GM19397 (cell line): ENCODE results near the gene B4GALNT4.
A peak's percentile ranks its signal among the peaks of the same experiment; 100 is the strongest.
"Not testable (repeated sequence)": the region's sequence is repeated elsewhere in the genome, so short reads cannot be mapped to it uniquely, and the experiment has no call there.

Experiments used
- ATAC-seq: cut with Tn5 transposase; IDR thresholded peaks from one replicate; pipeline ENCODE4 v1.9.1; 2021; ENCODE audit warnings: mild to moderate bottlenecking, moderate library complexity; ENCODE audit not compliant: unreplicated experiment

Gene B4GALNT4

DNA sequence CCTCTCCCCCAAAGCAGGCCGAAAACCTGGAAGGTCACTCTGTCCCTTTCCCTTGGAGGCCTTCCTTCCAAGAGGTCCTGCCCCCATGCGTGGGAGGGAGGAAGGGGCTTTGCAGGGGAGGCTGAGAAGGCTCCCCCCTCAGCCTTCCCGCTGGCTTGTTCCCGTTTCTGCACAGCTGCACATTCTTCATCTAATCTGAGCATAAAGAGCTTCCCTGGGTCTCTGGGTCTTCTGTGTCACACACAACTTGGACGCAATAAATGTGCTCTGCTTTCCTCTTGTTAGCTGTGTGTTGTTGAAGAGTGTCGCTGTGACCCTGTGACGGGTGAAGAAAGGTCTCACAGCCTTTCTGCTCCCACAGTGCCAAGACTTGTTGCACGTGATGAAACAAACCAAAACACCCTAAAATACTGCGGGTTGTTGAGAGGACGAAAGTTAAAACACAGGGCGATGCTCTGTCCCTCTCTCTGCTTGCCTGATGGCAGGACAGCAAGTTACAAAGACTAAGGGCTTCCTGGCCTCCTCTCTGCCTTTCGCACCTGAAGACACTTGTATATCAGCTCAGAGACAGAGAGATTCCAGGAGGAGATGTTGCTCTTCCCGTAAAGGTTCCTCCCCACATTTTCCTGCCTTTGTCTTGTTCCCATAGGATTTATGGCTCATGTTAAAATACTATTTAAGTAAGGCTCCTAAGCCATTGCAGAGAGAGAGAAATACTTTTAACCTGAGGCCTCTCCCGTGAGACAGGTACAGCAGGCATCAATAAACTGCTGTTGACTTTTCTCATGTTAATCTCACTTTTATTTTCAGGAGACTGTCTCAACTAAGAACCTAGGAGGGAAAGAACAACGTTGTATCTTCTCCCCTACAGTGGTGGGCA is 33.3 kb upstream of the B4GALNT4 start:
- ATAC-seq = no peak

DNA sequence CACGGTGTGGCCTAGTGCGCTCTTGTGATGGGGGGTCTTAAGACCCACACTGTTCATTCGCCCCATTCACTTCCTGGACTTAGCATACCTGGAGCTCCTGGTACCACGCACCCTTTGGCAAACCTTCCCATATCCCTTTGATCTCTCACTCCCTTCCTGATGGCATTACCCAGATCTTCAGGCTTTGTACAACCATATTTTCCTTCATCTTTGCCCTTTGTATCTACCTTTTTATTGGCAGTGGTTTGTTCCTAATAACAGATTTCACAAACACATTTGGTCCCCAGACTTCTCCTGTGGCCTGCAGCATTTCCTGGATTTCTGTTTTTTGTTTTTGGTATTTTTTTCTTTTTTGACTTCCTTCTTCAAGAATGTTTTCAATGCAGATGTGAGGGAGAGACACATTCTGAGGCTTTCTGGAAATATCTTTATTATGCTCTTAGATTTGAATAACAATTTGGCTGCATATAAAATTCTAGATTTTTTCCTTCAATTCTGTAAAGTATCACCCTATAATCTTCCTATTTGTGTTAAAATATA is 32.6 kb upstream of the B4GALNT4 start:
- no peak for ATAC-seq

DNA sequence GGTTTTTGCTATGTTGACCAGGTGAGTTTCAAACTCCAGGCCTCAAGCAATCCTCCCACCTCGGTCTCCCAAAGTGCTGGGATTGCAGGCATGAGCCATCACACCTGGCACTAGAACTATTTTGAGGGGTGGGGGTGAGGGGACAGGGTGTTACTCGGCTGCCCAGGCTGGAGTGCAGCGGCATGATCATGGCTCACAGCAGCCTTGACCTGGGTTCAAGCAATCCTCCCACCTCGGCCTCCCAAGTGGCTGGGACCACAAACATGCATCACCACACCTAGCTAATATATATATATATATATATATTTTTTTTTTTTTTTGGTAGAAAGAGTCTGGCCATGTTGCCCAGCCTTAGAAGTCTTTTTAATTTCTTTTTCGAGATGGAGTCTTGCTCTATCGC is 31.6 kb upstream of the B4GALNT4 start:
- no peak for ATAC-seq

DNA sequence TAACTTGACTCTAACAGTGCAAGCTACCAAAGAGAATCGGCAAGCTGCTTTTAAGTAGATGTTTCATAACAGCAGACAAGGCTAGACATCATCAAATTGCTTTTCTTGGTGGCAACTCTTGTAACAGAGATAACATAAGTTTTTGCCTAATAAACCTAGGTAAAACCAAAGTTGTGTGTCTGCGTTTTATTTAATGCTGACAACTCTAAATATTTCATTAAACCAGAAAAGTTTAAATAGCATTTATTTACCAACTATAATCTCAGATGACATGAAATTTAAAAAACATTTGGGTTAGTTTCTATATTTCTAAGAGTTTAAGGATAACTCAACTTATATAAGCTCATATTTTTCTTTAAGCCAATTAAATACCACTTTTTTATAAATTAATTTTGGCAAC is 29.3 kb upstream of the B4GALNT4 start:
- no peak for ATAC-seq

DNA sequence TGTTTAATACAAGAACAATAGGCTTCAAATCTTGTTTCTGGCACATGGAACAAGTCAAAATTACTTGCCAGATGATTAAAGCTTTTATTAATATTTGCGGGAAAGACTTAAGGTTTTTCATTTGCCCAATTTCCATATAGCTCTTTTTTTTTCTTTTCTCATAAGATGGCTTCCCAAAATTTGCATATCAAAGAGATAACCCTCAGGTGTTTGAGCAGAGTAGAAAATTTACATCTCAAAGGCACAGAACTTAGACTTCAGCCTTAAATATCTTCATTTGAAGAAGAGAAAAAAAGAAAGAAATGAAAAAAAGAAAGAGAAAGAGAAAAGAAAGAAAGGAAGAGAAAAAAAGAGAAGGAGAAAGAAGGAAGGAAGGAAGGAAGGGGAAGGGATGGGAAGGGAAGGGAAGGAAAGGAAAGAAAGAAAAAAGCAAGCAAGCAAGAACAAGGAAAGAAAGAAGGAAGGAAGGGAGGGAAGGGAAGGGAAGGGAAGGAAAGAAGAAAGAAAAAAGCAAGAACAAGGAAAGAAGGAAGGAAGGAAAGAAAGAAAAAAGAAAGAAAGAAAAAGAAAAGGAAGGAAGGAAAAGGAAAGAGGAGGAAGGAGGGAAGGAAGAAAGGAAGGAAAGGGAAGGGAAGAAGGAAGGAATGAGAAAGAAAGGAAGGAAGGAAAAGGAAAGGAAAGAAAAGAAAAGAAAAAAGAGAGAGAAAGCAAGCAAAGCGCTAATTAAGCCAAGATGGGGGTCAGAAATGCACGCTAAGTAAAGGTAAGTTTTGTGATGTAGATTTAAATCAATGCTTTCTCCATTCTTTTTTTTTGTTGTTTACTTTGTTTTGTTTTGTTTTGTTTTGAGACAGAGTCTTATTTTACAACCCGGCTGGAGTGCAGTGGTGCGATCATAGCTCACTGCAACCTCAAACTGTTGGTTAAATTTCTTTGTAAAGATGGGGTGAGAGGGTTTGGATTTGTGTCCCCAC is 28.5 kb upstream of the B4GALNT4 start:
- no peak for ATAC-seq

DNA sequence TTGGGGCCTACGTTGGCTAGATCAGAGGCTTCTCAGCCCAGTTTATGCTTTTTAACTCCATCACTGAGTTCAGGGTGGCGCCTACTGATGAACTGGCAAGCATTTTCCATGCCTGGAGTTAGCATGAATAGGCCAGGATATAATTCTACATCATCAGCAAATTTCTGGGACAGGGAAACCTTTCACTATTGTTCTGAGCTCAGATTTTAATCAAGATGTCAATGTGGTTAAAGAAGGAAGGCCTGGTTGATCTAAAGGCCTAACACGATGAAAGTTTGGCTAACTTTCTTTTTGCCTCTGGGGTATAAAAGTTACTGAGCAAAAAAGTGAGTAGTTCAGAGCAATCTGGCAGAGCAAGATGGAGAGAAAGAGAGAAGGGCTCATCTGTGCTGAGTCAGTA is 27.0 kb upstream of the B4GALNT4 start:
- ATAC-seq = no peak

DNA sequence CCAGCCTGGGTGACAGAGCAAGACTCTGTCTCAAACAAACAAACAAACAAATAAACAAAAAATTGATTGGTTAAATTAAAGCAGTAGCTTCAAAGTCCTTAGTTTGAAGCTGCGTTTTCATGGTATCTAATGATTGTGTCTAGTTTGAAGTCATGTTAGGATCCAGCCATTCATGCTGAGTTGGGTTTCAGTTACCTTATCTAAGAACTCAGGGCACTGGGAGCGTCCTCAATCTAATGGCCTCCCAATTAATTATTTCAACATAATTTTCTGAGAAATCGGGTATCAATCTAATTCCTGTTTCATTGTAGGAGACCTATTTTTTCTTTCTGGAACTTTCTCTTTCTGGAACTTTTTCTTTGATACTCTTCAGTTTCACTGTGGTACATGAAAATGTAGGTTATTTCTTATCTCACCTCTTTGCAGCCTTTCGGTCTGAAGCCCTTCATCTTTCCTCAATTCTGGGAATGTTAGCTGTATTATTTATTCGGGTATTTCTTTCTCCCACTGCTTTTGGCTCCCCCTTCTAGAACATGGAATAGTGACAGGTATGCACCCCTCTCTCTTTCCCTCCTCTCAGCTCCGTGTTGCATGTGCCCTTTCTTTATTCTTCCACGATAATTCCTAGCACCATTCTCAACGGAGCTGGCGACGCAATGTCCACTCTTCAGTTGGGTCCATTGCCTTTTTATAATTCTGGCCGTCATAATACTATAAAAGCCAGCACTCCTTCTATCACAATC is 24.3 kb upstream of the B4GALNT4 start:
- ATAC-seq = no peak

DNA sequence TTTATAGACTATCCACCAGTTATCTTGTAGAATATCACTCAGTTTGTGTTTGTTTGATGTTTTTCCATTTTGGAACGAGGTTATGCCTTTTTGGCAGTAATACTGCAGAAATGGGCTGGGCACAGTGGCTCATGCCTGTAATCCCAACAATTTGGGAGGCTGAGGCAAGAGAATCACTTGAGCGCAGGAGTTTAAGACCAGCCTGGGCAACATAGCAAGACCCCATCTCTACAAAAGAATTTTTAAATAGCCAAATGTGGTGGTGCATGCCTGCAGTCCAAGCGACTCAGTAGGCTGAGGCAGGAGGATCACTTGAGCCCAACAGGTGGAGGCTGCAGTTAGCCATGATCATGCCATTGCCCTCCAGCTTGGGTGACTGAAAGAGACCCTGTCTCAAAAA is 22.8 kb upstream of the B4GALNT4 start:
- no peak for ATAC-seq

DNA sequence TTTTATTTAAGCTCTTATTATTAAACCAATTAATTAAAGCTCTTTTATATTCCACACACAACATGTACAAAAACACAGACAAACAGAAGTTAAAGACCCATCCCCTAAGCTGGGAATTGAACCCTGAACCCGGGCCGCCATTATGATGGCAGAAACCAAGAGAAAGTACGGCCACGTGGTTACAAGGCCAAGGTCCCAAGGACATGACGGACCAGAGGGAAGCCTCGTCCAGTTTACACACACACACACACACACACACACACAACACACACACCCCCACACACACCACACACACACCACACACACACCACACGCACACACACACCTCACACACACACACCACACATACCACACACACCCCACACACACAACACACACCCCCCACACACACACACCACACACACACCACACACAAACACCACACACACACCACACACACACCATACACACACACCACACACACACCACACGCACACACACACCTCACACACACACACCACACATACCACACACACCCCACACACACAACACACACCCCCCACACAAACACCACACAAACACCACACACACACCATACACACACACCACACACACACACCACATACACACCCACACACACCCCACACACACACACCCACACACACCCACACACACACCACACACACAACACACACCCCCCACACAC is 19.9 kb upstream of the B4GALNT4 start:
- ATAC-seq = not testable (repeated sequence)

DNA sequence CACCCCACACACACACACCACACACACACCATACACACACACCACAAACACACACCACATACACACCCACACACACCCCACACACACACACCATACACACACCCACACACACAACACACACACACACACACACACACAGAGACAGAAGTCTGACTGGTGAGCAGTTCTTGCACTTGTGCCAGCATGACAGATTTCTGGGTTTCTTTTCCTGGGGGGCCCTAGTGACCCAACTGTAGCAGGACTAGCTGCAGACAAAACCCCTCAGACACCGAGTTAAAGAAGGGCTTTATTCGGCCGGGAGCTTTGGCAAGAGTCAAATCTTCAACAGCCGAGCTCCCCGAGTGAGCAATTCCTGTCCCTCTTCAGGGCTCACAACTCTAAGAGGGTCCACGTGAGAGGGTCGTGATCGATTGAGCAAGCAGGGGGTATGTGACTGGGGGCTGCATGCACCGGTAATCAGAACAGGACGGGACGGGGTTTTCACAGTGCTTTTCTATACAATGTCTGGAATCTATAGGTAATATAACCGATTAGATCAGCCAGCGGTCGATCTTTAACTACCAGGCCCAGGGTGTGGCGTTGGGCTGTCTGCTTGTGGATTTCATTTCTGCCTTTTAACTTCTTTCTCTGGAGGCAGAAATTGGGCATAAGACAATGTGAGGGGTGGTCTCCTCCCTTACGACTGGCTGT is 19.1 kb upstream of the B4GALNT4 start:
- not testable (repeated sequence) for ATAC-seq

DNA sequence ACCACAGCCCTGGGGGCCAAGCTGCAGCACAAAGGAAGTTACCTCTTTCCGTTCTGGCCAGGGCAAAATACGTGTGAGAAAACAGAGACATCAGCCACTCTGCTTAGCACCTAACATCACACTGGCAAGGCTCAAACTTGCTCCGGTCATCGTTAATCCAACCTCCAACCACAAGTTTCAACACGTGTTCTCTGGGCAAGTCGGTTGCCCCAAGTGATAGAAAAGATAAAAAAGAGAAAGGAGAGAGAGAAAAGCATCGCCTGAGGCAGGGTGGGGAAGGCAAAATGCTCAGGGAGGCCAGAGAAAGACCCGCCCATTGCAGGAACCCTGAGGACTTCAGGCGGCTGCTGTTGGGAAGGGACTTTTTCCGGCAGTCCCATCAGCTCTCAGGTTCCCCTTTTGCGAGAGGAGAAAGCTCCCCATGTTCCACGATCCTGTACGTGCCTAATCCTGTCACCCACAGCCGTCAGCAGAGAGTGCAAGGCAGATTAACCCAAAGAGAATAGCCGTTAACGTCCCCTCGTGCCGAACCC is 18.5 kb upstream of the B4GALNT4 start:
- no peak for ATAC-seq

DNA sequence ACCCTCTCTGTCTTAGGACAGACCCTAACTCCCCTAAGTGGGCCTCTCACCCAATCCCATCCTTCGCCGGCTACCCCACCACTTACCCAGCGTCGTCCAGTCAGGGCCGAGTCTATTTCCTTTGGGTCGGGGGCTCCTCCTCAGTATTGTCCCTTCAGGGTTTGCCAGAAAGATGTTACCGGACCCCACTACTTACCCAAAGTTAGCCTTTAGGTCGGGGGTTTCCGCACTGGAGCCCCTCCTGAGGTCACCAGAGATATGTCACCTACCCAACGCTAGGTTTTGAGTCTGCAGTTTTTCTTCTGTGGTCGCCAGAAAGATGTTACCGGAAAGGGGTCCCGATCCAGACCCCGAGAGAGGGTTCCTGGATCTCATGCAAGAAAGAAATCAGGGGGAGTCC is 17.9 kb upstream of the B4GALNT4 start:
- no peak for ATAC-seq

DNA sequence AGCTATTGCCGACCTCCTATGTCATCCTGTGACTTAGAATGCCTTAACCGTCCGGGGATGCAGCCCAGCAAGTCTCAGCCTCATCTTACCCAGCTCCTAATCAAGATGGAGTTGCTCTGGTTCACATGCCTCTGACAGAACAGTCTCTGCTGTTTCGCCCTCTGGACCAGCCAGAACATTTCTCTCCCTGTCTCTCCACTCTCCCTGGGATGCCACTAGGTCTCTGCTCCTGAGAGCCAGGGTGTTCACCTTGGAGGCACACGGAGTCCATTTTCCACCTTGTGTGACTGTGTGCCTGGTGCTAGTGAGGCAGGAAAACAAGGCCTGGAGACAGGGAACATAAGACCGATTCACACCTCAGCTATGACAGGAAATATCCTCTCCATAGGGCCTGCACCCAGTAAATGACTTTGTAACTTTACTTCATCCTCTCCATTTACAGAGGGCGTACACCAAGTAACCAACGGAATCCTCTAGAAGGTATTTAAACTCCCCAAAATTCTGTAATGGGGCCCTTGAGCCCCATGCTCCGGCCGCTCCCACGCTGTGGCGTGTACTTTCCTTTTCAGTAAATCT is 16.8 kb upstream of the B4GALNT4 start:
- no peak for ATAC-seq

DNA sequence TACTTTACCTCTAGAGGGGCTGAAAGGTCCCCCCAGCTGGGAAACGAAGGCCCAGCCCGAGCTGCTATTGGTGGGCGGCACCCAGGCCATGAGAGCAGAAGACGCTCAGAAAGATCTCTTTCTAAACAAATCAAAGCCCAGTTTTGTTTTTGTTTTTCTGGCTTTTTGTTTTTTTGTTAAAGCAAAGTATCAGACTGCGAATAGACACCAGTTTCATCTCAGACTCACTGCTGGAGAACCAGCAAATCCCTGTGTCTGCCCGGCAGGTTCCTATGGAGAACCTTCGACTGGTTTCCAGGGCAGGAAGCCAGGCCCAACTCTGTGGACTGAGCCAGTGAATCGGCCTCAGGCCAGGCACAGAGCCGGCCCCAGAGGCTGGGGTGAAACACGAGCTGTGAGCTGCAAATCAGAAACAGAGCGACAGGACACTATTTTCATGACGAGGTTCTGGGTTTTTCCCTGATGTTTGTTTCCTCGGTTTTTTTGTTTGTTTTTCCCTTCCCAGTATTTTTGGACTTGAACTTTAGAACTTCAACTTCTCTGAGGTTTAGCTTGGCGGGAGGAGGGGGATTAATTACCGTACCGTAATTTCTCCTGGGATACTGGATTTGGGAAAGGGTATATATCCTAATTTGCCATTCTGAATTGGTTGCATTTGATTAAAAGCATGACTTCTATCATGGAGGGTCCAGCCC is 16.0 kb upstream of the B4GALNT4 start:
- ATAC-seq = no peak

DNA sequence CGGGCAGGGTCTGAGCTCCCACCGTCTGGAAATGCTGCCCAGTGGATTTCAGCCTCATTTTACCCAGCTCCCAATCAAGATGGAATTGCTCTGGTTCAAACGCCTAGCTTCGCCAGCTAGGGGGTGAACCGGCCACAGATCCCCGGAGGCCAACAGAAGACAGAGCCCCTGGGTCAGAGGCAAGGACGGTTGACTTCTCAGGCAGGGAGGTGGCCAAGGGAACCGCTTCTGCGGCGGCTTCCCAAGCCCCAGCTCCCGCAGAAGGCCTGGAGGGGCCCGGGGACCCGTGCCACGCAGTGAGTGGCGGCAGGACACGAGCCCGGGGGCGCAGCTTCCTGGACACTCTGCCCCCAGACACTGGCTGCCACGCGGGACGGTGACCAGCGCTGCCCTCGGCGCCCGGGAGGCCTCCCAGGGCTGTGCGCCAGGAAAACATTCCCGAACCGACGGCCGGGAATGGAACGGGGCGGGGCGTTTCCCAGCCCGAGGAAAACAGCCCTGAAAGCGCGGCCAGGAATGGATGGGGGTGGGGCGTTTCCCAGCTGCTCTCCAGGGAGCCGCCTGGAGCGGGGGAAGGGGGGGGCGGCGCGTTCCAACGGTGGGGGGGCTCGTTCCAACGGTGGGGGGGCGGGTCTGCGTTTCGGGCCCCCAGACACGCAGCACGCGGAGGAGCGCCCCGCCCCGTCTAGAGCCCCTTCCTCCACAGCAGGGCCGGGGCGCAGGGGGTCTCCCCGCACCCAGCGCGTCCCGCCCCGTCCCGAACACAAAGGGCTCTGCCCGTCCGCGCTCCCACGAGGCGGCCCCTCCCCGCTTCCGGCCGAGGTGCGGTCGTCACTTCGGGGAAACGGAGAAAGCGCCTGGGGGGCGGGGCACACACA is 13.5 kb upstream of the B4GALNT4 start:
- peak; percentile 63 for ATAC-seq

DNA sequence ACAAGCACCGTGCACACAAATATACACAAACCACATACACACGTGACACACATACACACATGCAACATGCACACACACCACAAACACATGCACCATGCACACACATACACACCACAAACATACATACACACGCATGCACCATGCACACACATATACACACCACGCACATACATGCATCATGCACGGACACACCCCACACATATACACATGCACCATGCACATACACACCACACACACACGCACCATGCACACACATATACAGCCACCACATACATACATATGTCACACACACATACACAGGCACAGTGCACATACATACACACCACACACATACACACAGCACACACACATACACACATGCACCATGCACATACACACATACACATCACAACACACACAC is 12.7 kb upstream of the B4GALNT4 start:
- no peak for ATAC-seq

DNA sequence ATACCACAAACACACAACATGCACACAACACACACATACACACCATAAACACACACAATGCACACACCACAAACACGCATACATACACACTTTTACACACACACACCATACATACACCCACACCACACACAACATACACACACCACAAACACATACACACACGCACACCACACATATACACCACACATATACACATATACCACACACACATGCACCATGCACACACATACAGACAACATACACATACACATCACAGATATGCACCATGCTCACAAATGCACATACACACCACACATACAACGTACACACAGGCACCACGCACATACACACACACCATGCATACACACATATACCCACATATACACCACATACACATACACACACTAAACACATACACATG is 11.7 kb upstream of the B4GALNT4 start:
- ATAC-seq = no peak
